Mucosa of descending colon (tissue), 3 donors: ENCODE results near the gene CPED1. TPM values are rescaled to one million over a fixed set of nuclear protein-coding genes. Genes with fewer than 3 reads are reported as not detected.

Experiments
- ATAC-seq: fragments of 200-7000 bp; cut with Tn5 transposase; one replicate; pipeline ENCODE4 v1.9.1; 2020; ENCODE audit warnings: mild to moderate bottlenecking, moderate library complexity
- DNase-seq, 3 donors: peaks; one replicate each; pipeline ENCODE4 v3.0.0-alpha.2; 2020
- H3K36me3 ChIP-seq: fragments of 200-600 bp; one replicate; pipeline ENCODE4 v1.8.0; 2021; ENCODE audit warnings: low read depth, mild to moderate bottlenecking
- H3K4me1 ChIP-seq: fragments of 200-600 bp; one replicate; pipeline ENCODE4 v1.8.0; 2021; ENCODE audit warnings: low read depth, mild to moderate bottlenecking
- H3K4me3 ChIP-seq: fragments of 200-600 bp; one replicate; pipeline ENCODE4 v1.8.0; 2021; ENCODE audit warnings: mild to moderate bottlenecking
- H3K9me3 ChIP-seq: fragments of 200-600 bp; one replicate; pipeline ENCODE4 v1.8.0; 2021; ENCODE audit warnings: mild to moderate bottlenecking
- intact Hi-C, 2 donors: fragments of 100-400 bp; cut with DNase I in 1 of 2; cut with micrococcal nuclease in 1 of 2; formaldehyde crosslinking; loops; one replicate each; pipeline versions ENCODE4 v1.11.0 to v1.11.1; 2022; cut with DNase I, micrococcal nuclease
- total RNA-seq, 3 donors: library from RNA; stranded (reverse); fragmentation: NEBNext Ultra II Directional in 2 of 3; extraction: Animal tissue kit (Norgen Biotek cat#: 25700) in 2 of 3; gene quantifications; one replicate each; pipeline versions ENCODE4 v1.2.1 to v1.2.4, GENCODE V29; 2021 to 2023
- TF ChIP-seq, protein P1 (sequence below): fragments of 200-600 bp; IDR thresholded peaks from one replicate; pipeline ENCODE4 v1.8.0; 2022; ENCODE audit warnings: antibody characterized with exemption, mild to moderate bottlenecking
- donor health status: DM: no; HTN: no; CAD: no; lungs with moderate emphysema.
- donor health status: DM: no; HTN: no; CAD: no.
- donor health status: DM: no; HTN: yes; CAD: no.

The CPED1 gene
- total RNA-seq, 3 donors from 2014 or later: 6.5 to 67.7 (median 8.8) TPM

- Histone ChIP-seq H3K36me3 (no peaks in the 10 kb centered on the region), H3K4me1 (no peaks in the 10 kb centered on the region), H3K4me3 (no peak overlapping the region), H3K9me3 (no peaks in the 10 kb centered on the region)
- no peak for DNase-seq
- TF ChIP-seq, protein P1, sequence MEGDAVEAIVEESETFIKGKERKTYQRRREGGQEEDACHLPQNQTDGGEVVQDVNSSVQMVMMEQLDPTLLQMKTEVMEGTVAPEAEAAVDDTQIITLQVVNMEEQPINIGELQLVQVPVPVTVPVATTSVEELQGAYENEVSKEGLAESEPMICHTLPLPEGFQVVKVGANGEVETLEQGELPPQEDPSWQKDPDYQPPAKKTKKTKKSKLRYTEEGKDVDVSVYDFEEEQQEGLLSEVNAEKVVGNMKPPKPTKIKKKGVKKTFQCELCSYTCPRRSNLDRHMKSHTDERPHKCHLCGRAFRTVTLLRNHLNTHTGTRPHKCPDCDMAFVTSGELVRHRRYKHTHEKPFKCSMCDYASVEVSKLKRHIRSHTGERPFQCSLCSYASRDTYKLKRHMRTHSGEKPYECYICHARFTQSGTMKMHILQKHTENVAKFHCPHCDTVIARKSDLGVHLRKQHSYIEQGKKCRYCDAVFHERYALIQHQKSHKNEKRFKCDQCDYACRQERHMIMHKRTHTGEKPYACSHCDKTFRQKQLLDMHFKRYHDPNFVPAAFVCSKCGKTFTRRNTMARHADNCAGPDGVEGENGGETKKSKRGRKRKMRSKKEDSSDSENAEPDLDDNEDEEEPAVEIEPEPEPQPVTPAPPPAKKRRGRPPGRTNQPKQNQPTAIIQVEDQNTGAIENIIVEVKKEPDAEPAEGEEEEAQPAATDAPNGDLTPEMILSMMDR: no peak
- intact Hi-C loops: no loop called here
- ATAC-seq: no peak
These were observed 26.8 kb upstream of the CPED1 start for GRCh38 chr7:120961638-120962173.

GRCh38 chr7:120964088-120964487, 24.4 kb upstream of the CPED1 start:
- intact Hi-C loops: no loop called here
- DNase-seq (no peak), ATAC-seq (no peak)
- H3K9me3 ChIP-seq: no peaks in the 10 kb centered on the region
- TF ChIP-seq, protein P1: no peak
- no peak overlapping the region for H3K4me3 ChIP-seq
- H3K36me3 ChIP-seq: peaks cover 9% of the 10 kb centered on the region
- no peaks in the 10 kb centered on the region for H3K4me1 ChIP-seq

DNA sequence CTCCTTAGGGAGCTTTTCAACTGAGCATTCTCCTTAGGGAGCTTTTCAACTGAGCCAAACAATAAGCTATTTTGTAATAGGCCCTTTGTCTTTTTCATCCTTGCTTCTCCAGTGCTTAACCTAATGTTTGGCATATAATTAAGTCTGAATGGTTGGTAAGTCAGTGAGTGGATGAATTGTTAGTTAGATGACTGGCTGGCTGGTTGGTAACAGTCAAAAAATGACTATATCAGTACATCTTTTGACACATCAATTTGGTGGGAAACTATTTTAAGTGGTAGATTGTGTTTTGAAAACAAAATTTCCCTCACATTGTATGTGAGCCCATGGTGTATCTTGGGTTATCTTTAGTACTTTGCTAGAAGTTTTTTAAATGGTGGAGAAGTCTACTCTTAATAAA, 21.6 kb upstream of the CPED1 start:
- Histone ChIP-seq H3K9me3 (no peaks in the 10 kb centered on the region), H3K4me1 (no peaks in the 10 kb centered on the region), H3K36me3 (peaks cover 9% of the 10 kb centered on the region), H3K4me3 (no peak overlapping the region)
- intact Hi-C loops: no loop called here
- ATAC-seq: no peak
- TF ChIP-seq, protein P1: no peak
- no peak for DNase-seq

DNA sequence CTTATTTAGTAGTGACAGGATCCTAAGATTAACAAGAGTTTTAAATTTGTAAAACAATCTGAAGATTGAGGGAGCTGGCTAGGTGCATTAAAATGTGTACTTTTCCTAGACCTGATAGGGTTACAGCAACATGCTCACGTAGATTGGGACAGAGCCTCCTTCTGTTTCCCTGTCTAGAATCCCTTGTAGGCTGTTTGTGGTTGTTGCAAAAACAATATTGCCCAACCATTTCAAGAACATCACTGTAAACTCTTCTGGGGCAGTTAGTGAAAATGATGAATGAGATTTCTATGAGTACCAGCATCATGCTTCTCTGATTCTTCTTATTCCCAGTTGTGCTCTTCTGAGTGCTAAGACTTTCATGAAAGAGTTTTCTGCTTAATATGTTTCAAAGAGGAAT, 14.7 kb upstream of the CPED1 start:
- H3K36me3 ChIP-seq: no peaks in the 10 kb centered on the region
- ATAC-seq: no peak
- no peaks in the 10 kb centered on the region for H3K4me1 ChIP-seq
- DNase-seq: no peak
- H3K4me3 ChIP-seq: no peak overlapping the region
- intact Hi-C loops: no loop called here
- no peaks in the 10 kb centered on the region for H3K9me3 ChIP-seq
- TF ChIP-seq, protein P1: no peak

DNA sequence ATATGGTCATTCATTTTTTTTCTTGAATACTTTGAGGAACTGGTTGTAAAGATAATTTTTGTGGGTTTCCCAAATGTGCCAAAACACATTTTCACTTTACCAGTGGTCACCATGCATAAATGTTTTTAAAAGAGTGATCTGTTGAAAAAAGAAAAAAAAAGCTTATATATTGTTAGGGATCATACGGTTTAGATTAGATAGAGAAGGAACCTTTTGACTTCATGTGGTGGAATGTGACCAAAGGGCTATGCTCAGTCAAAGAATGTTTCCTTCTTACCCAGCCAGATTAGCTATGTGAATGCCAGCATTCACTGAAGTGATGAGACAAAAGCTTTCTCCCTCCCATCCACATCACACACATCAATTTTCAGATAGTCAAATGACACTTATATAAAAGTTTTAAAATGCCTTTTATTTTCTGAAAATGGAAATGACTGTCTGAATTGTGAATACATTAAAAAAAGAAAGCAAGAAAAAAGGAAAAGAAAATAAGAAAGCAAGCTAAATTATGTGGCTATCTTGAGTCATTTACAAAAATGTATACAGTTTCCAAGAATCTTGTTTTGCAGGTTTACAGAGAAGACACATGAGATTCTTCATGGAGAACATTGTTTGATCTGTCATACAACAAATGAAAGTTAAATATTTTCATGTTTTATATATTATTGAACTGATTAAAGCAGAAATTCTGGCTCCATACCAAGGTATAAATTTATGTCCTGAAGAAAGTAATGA, 8.6 kb upstream of the CPED1 start:
- H3K36me3 ChIP-seq: no peaks in the 10 kb centered on the region
- no peak overlapping the region for H3K4me3 ChIP-seq
- H3K4me1 ChIP-seq: no peaks in the 10 kb centered on the region
- no peaks in the 10 kb centered on the region for H3K9me3 ChIP-seq
- no peak for DNase-seq
- no peak for ATAC-seq
- TF ChIP-seq, protein P1: no peak
- intact Hi-C loops: no loop called here
